Measurements from ENCODE around the gene ATP6V1G3.

ATP6V1G3 gene

GRCh38 chr1:198500096-198500495 lies 40.4 kb downstream of the ATP6V1G3 start:
- no peaks in the 10 kb centered on the region for H3K4me1 ChIP-seq (ENCODE audit: low read length)
- no peak for DNase-seq
- no peaks in the 10 kb centered on the region for H3K36me3 ChIP-seq (replicated peaks; ENCODE audit: insufficient read depth, low read length)
- H2AFZ ChIP-seq (ENCODE audit: low read length) = no peak overlapping the region
- no peaks in the 10 kb centered on the region for H3K79me2 ChIP-seq (ENCODE audit: low read length)
- H3K4me3 ChIP-seq (ENCODE audit: low read length) = no peak overlapping the region
- no peaks in the 10 kb centered on the region for H3K9me2 ChIP-seq (replicated peaks; ENCODE audit: insufficient read depth, low read length)
- H3K9ac ChIP-seq (ENCODE audit: low read length) = no peak overlapping the region
- H3K4me2 ChIP-seq (ENCODE audit: low read depth, low read length) = no peak overlapping the region
- H3K27ac ChIP-seq (ENCODE audit: low read length) = no peak overlapping the region
- TF ChIP-seq EZH2 (optimal IDR thresholded peaks at IDR 0.05; ENCODE audit: low read depth, low read length) (no peak), EZH2phosphoT487 (IDR thresholded peaks at IDR 0.05; ENCODE audit: low read length) (no peak), CTCF (IDR thresholded peaks at IDR 0.05; ENCODE audit: low read length) (no peak)
- no peaks in the 10 kb centered on the region for H3F3A ChIP-seq (ENCODE audit: insufficient read depth, low read length)
- no peaks in the 10 kb centered on the region for H4K20me1 ChIP-seq (ENCODE audit: insufficient read depth, low read length)
- H3K27me3 ChIP-seq (replicated peaks; ENCODE audit: insufficient read depth, low read length) = no peaks in the 10 kb centered on the region
- no peaks in the 10 kb centered on the region for H3K9me3 ChIP-seq (replicated peaks; ENCODE audit: insufficient read depth, low read length)

- Histone ChIP-seq H3K4me1 (ENCODE audit: low read length) (no peaks in the 10 kb centered on the region), H3F3A (ENCODE audit: insufficient read depth, low read length) (no peaks in the 10 kb centered on the region), H4K20me1 (ENCODE audit: insufficient read depth, low read length) (no peaks in the 10 kb centered on the region), H3K4me3 (ENCODE audit: low read length) (no peak overlapping the region), H3K9me3 (replicated peaks; ENCODE audit: insufficient read depth, low read length) (no peaks in the 10 kb centered on the region), H3K27me3 (replicated peaks; ENCODE audit: insufficient read depth, low read length) (no peaks in the 10 kb centered on the region), H3K79me2 (ENCODE audit: low read length) (no peaks in the 10 kb centered on the region), H3K9ac (ENCODE audit: low read length) (no peak overlapping the region), H3K27ac (ENCODE audit: low read length) (no peak overlapping the region), H3K4me2 (ENCODE audit: low read depth, low read length) (no peak overlapping the region), H2AFZ (ENCODE audit: low read length) (no peak overlapping the region), H3K9me2 (replicated peaks; ENCODE audit: insufficient read depth, low read length) (no peaks in the 10 kb centered on the region), H3K36me3 (replicated peaks; ENCODE audit: insufficient read depth, low read length) (no peaks in the 10 kb centered on the region)
- no peak for DNase-seq
- no peak for TF ChIP-seq EZH2 (optimal IDR thresholded peaks at IDR 0.05; ENCODE audit: low read depth, low read length)
- TF ChIP-seq CTCF (IDR thresholded peaks at IDR 0.05; ENCODE audit: low read length) = no peak
- TF ChIP-seq EZH2phosphoT487 (IDR thresholded peaks at IDR 0.05; ENCODE audit: low read length) = no peak
These were observed 40.9 kb downstream of the ATP6V1G3 start for GRCh38 chr1:198499588-198499987.

- no peaks in the 10 kb centered on the region for H3K4me1 ChIP-seq (ENCODE audit: low read length)
- no peaks in the 10 kb centered on the region for H3K27me3 ChIP-seq (replicated peaks; ENCODE audit: insufficient read depth, low read length)
- H3K36me3 ChIP-seq (replicated peaks; ENCODE audit: insufficient read depth, low read length) = no peaks in the 10 kb centered on the region
- no peak overlapping the region for H2AFZ ChIP-seq (ENCODE audit: low read length)
- H3K9me3 ChIP-seq (replicated peaks; ENCODE audit: insufficient read depth, low read length) = no peaks in the 10 kb centered on the region
- H3K4me3 ChIP-seq (ENCODE audit: low read length) = no peak overlapping the region
- H3K9me2 ChIP-seq (replicated peaks; ENCODE audit: insufficient read depth, low read length) = no peaks in the 10 kb centered on the region
- H3K4me2 ChIP-seq (ENCODE audit: low read depth, low read length) = no peak overlapping the region
- no peak overlapping the region for H3K9ac ChIP-seq (ENCODE audit: low read length)
- TF ChIP-seq EZH2phosphoT487 (IDR thresholded peaks at IDR 0.05; ENCODE audit: low read length) (no peak), EZH2 (optimal IDR thresholded peaks at IDR 0.05; ENCODE audit: low read depth, low read length) (no peak), CTCF (IDR thresholded peaks at IDR 0.05; ENCODE audit: low read length) (no peak)
- no peaks in the 10 kb centered on the region for H3F3A ChIP-seq (ENCODE audit: insufficient read depth, low read length)
- DNase-seq = no peak
- no peak overlapping the region for H3K27ac ChIP-seq (ENCODE audit: low read length)
- no peaks in the 10 kb centered on the region for H3K79me2 ChIP-seq (ENCODE audit: low read length)
- H4K20me1 ChIP-seq (ENCODE audit: insufficient read depth, low read length) = no peaks in the 10 kb centered on the region
These were observed 41.6 kb downstream of the ATP6V1G3 start for GRCh38 chr1:198498881-198499280.

Measured in MM.1S (cell line).